ENCODE results near the gene SLC16A2.
A peak's percentile ranks its signal among the peaks of the same experiment; 100 is the strongest.

Gene SLC16A2

GRCh38 chrX:74540635-74541249, 119.4 kb downstream of the SLC16A2 start:
- no peak for TF ChIP-seq CTCF (conservative IDR thresholded peaks at IDR 0.05)
- no peak overlapping the region for H3K27ac ChIP-seq

GRCh38 chrX:74545880-74546523, 124.7 kb downstream of the SLC16A2 start:
- no peak for TF ChIP-seq CTCF (conservative IDR thresholded peaks at IDR 0.05)
- TF ChIP-seq ZFX (IDR thresholded peaks at IDR 0.05), result no peak
- H3K27ac ChIP-seq, result no peak overlapping the region

GRCh38 chrX:74546984-74547383, 125.7 kb downstream of the SLC16A2 start:
- TF ChIP-seq ZFX (IDR thresholded peaks at IDR 0.05) (no peak), CTCF (conservative IDR thresholded peaks at IDR 0.05) (no peak)
- H3K27ac ChIP-seq, result no peak overlapping the region

- TF ChIP-seq CTCF (conservative IDR thresholded peaks at IDR 0.05) (peak; percentile 91), ZFX (IDR thresholded peaks at IDR 0.05) (no peak)
- no peak overlapping the region for H3K27ac ChIP-seq
Measured at GRCh38 chrX:74550295-74550802, 129.1 kb downstream of the SLC16A2 start.

- TF ChIP-seq CTCF (conservative IDR thresholded peaks at IDR 0.05), result no peak
- no peak for TF ChIP-seq ZFX (IDR thresholded peaks at IDR 0.05)
- no peak overlapping the region for H3K27ac ChIP-seq
Measured at GRCh38 chrX:74551934-74552333, 130.6 kb downstream of the SLC16A2 start.

- TF ChIP-seq ZFX (IDR thresholded peaks at IDR 0.05), result no peak
- TF ChIP-seq CTCF (conservative IDR thresholded peaks at IDR 0.05), result no peak
- no peak overlapping the region for H3K27ac ChIP-seq
Measured at GRCh38 chrX:74557378-74557777, 136.1 kb downstream of the SLC16A2 start.

GRCh38 chrX:74578137-74578536, 156.8 kb downstream of the SLC16A2 start:
- H3K27ac ChIP-seq, result no peak overlapping the region
- TF ChIP-seq CTCF (conservative IDR thresholded peaks at IDR 0.05), result no peak
- no peak for TF ChIP-seq ZFX (IDR thresholded peaks at IDR 0.05)

All from C4-2B (cell line).